ENCODE results near the gene PLLP. TPM values are rescaled to one million over a fixed set of nuclear protein-coding genes. Genes with fewer than 3 reads are reported as not detected.
A peak's percentile ranks its signal among the peaks of the same experiment; 100 is the strongest.

Gene PLLP
- total RNA-seq (not detected in 2 replicates), polyA plus RNA-seq (0.06 and 0.15 TPM in 2 replicates), polyA minus RNA-seq (not detected in 2 replicates)
- 0.07 TPM for total RNA-seq (2013)

- Mint-ChIP-seq H3K4me3 (peak within 1 kb of the TSS; percentile 78), H3K4me1 (peaks cover 11% of the 10 kb centered on the region), H3K27ac (no peak within 1 kb of the TSS), H3K9me3 (ENCODE audit: insufficient read depth) (no peaks in the 10 kb centered on the region), H3K27me3 (peaks cover 34% of the 10 kb centered on the region)
- H3K27me3 ChIP-seq (replicated peaks in 1 of 4; ENCODE audit: control extremely low read depth in 1 of 4, control insufficient read depth in 3 of 4, insufficient read depth in 4 of 4, low read length in 3 of 4): peaks cover 0 to 36% (median 18%) of the 10 kb centered on the region in 4 experiments
- intact Hi-C loops (cut with micrococcal nuclease): loop anchor here (1.0 kb wide), 1 partner anchor 15 kb away; no protein-coding TSS in a partner anchor
- peak; percentile 67 for ATAC-seq (ENCODE audit: low read depth)
- peak within 1 kb of the TSS; percentile 76 for H2AFZ ChIP-seq (ENCODE audit: insufficient read depth, low read depth, low read length, poor library complexity, severe bottlenecking)
- POLR2A ChIA-PET: no interaction called here
- WGBS (ENCODE audit: insufficient coverage): 6% methylated on average over 95 of the region's 95 CpGs
- no peaks in the 10 kb centered on the region for H3K79me2 ChIP-seq (ENCODE audit: control insufficient read depth, insufficient read depth, low read length)
- H4K20me1 ChIP-seq (ENCODE audit: control insufficient read depth, insufficient read depth, low read length, poor library complexity, severe bottlenecking): no peaks in the 10 kb centered on the region
- DNase-seq: peak; percentile 60
- H3K4me1 ChIP-seq (ENCODE audit: control insufficient read depth in 2 of 2, insufficient read depth in 2 of 2, low read length in 2 of 2): peaks cover 12 to 16% of the 10 kb centered on the region in 2 donors
- H3K4me2 ChIP-seq (replicated peaks; ENCODE audit: low read depth, low read length, poor library complexity, severe bottlenecking): peak within 1 kb of the TSS; percentile 97
- no peaks in the 10 kb centered on the region for H3K36me3 ChIP-seq (replicated peaks in 1 of 2; ENCODE audit: control extremely low read depth in 1 of 2, control insufficient read depth in 1 of 2, extremely low read depth in 1 of 2, insufficient read depth in 2 of 2, low read length in 1 of 2)
- no peak within 1 kb of the TSS for H3K27ac ChIP-seq (ENCODE audit: low read length in 2 of 2)
- H3K9me3 ChIP-seq (ENCODE audit: control extremely low read depth in 1 of 3, control insufficient read depth in 2 of 3, insufficient read depth in 1 of 3, low read length in 2 of 3): peaks cover 0 to 5% (median 0%) of the 10 kb centered on the region in 3 donors
- no peak for TF ChIP-seq EZH2 (IDR thresholded peaks at IDR 0.05; ENCODE audit: borderline replicate concordance, insufficient read depth, low read depth, low read length, poor library complexity, severe bottlenecking)
- no peak for TF ChIP-seq CTCF (IDR thresholded peaks at IDR 0.05)
- H3K9ac ChIP-seq (ENCODE audit: low read length): peak within 1 kb of the TSS; percentile 73
- peak within 1 kb of the TSS in 4 of 5 experiments; percentile 27 to 64 (median 53) for H3K4me3 ChIP-seq (ENCODE audit: control extremely low read depth in 1 of 5, extremely low read depth in 1 of 5, insufficient read depth in 1 of 5, low read depth in 2 of 5, low read length in 4 of 5)
- CTCF ChIA-PET: no interaction called here
These were observed at the start of gene PLLP for GRCh38 chr16:57284209-57284951. Gene PLLP, minus strand, starts transcription at chr16:57284672. Its CDS starts 132 bp downstream, at chr16:57284540.

GRCh38 chr16:57333402-57333801 is 48.9 kb upstream of the PLLP start:
- no peaks in the 10 kb centered on the region for H3K36me3 ChIP-seq (replicated peaks in 1 of 2; ENCODE audit: control extremely low read depth in 1 of 2, control insufficient read depth in 1 of 2, extremely low read depth in 1 of 2, insufficient read depth in 2 of 2, low read length in 1 of 2)
- Mint-ChIP-seq H3K27me3 (no peaks in the 10 kb centered on the region), H3K4me1 (no peaks in the 10 kb centered on the region), H3K27ac (no peak overlapping the region), H3K9me3 (ENCODE audit: insufficient read depth) (peaks cover 9% of the 10 kb centered on the region), H3K4me3 (no peak overlapping the region)
- POLR2A ChIA-PET: no interaction called here
- H2AFZ ChIP-seq (ENCODE audit: insufficient read depth, low read depth, low read length, poor library complexity, severe bottlenecking): no peak overlapping the region
- CTCF ChIA-PET: no interaction called here
- no peaks in the 10 kb centered on the region for H4K20me1 ChIP-seq (ENCODE audit: control insufficient read depth, insufficient read depth, low read length, poor library complexity, severe bottlenecking)
- intact Hi-C loops (cut with micrococcal nuclease): no loop called here
- peaks cover 0 to 3% (median 0%) of the 10 kb centered on the region in 4 experiments for H3K27me3 ChIP-seq (replicated peaks in 1 of 4; ENCODE audit: control extremely low read depth in 1 of 4, control insufficient read depth in 3 of 4, insufficient read depth in 4 of 4, low read length in 3 of 4)
- no peaks in the 10 kb centered on the region for H3K79me2 ChIP-seq (ENCODE audit: control insufficient read depth, insufficient read depth, low read length)
- no peak overlapping the region for H3K4me3 ChIP-seq (ENCODE audit: control extremely low read depth in 1 of 5, extremely low read depth in 1 of 5, insufficient read depth in 1 of 5, low read depth in 2 of 5, low read length in 4 of 5)
- DNase-seq: no peak
- ATAC-seq (ENCODE audit: low read depth): no peak
- H3K9ac ChIP-seq (ENCODE audit: low read length): no peak overlapping the region
- H3K27ac ChIP-seq (ENCODE audit: low read length in 2 of 2): no peak overlapping the region
- no CpG with 5 or more reads among the region's 1 CpG for WGBS (ENCODE audit: insufficient coverage)
- TF ChIP-seq CTCF (IDR thresholded peaks at IDR 0.05) (no peak), EZH2 (IDR thresholded peaks at IDR 0.05; ENCODE audit: borderline replicate concordance, insufficient read depth, low read depth, low read length, poor library complexity, severe bottlenecking) (no peak)
- no peaks in the 10 kb centered on the region for H3K4me1 ChIP-seq (ENCODE audit: control insufficient read depth in 2 of 2, insufficient read depth in 2 of 2, low read length in 2 of 2)
- no peak overlapping the region for H3K4me2 ChIP-seq (replicated peaks; ENCODE audit: low read depth, low read length, poor library complexity, severe bottlenecking)
- H3K9me3 ChIP-seq (ENCODE audit: control extremely low read depth in 1 of 3, control insufficient read depth in 2 of 3, insufficient read depth in 1 of 3, low read length in 2 of 3): peaks cover 0 to 4% (median 4%) of the 10 kb centered on the region in 3 donors
